Measurements from ENCODE around the gene VMAC.

Gene VMAC

GRCh38 chr19:5931251-5931650 lies 26.6 kb downstream of the VMAC start:
- no peak for DNase-seq (ENCODE audit: low spot score)

- DNase-seq (ENCODE audit: low spot score), result no peak
Observed at GRCh38 chr19:5932146-5932545, 27.5 kb downstream of the VMAC start.

- no peak for DNase-seq (ENCODE audit: low spot score)
Observed at GRCh38 chr19:5932609-5933262, 28.1 kb downstream of the VMAC start.

DNA sequence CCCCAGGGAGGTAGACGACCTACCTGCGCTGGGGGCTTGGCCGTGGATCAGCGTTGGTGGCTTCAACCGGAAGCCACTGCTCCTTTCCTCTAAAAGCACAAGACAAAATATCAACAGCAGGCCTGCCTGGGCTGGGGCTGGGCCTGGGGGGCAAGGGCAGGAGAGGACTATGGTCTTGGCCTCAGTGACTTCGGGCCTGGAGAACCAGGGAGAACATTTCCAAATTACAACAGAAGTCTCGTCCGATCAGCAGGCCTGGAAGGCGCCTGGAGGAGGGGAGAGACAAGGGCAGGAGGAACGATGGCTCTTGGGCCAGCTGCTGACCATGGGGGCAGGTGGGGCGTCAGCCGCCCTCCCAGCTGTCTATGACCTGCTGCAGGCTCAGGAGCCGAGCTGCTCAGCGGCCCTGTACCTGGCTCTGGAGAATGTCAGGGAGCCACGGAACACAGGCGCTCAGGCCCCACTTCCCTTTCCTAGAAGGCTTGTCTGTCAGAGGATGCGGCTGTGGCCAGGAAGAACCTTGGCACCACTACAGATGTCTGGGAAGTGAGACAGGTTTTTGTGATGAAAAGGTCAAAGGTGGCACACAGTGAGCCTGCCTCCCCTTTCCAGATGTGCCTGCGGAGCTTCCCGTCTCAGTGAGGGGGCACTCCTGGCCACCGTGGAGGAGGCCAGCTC lies 28.9 kb downstream of the VMAC start:
- no peak for DNase-seq (ENCODE audit: low spot score)

DNA sequence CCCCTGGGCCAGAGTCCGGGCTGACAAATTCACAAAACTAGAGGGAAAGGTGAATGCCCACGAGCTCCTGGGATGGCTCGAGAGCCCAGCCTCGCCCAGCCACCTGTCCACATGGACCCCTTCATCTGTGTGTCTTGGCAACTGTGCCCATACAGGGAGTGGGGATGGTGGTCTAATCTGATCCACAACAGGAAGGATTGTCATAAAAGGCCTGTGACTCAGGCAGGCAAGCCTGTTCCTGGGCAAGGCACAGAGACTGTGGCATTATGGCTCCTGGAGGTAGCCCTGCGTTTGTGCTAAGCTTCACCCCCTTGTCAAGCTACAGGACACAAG lies 29.4 kb downstream of the VMAC start:
- DNase-seq (ENCODE audit: low spot score), result no peak

- no peak for DNase-seq (ENCODE audit: low spot score)
Observed at GRCh38 chr19:5934774-5935472, 30.3 kb downstream of the VMAC start.

DNA sequence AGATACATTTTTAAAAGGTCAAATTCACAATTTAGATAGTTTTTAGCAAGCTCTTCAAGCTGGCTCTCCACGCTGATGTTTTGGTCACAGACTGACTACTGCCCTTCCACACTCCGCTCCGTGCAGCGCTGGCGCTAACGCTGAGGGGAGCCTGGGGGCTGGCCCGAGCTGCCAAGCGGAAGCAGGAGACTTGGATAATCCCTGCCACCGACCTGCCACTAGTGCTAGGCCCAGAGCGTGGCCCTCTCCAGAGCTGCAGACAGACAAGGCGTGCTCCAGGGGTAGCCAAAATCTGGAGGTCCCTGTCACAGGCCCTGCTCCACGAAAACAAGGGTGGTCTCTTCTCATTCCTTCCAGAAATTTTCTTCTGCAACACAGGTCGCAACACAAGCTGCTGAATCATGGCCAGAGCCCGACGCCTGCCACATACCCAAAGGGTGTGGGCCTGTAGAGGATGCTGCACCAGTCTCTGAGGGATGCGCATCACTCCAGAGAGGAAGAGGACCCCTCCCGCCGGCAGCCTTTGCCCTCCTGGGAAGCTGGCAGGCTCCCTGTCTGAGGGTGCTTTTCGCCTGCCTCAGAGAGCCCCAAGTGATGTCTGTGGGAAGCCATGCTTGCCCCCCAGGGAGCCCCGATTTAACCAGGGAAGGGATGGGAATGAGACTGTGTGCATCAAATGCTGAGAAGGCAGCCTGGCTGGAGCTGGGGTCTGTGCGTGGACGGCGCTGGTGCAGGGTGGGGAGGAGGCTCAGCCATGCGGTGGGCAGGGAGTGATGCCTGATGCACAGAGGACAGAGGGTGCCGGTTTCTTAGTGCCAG lies 31.0 kb downstream of the VMAC start:
- no peak for DNase-seq (ENCODE audit: low spot score)

- DNase-seq (ENCODE audit: low spot score), result no peak
Observed at GRCh38 chr19:5936292-5936592, 31.6 kb downstream of the VMAC start.

GRCh38 chr19:5937550-5937949 lies 32.9 kb downstream of the VMAC start:
- no peak for DNase-seq (ENCODE audit: low spot score)

DNA sequence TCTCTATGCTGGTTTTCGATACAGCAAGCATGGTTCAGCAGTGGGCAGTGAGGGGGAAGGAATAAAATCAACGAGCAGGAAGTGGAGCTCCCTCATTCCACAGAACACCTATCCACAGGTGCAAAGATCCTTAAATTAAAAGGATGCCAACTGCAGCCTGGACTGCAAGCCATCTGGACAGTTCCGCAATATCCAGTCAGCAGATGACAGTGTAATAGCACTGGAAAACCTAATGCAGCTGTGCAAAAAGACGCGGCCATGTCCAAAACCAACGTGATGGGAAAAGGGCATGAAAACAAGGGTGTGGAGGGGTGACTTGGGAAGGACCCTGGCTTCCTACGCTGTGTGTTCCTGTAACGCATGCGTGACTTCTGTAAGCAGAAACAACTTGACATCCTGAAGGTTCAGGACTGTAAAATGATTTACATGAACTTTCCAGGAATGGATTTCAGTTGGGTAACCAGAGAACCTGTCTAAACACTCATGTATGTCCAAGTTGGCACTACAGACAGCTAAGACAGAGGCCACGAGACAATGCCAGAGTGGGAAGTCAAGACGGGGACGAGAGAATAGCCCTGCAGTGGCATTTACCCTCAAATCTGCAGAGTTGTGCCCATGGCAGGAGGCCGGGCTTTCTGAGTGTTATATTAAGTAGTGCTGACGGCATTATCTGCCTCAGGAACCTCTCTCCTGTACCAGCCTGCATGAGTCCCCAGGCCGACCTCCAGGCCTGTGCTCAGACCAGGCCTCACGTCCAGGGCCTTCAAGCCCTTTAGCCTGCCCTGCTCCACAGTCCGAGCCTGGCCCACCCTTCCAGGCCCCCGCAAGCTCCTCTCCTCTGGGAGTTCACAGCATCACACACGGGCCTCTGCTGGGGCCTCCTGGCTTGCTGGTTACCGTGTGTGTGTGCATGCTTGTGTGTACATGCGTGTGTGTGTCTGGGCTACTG lies 35.9 kb downstream of the VMAC start:
- no peak for DNase-seq (ENCODE audit: low spot score)

DNA sequence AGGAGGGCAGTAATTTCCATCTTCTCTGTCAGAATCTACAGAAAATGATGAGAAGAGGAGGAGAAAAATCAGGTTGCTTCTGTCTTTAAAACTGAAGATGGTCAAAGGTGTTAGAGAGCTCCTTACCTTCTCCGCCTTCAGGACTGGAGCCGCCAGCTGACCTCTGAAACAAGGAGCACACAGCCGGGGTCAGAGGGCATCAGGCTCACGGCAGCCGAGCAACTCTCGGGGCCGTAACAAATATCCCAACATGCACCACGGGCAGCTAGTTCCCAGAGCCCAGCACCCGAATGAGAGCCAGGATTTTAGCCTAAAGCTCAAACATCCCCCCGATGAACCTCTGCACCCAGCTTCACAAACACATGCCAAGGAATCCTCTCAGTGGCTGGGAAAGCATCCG lies 37.0 kb downstream of the VMAC start:
- DNase-seq (ENCODE audit: low spot score), result no peak

GRCh38 chr19:5943045-5943444 lies 38.4 kb downstream of the VMAC start:
- no peak for DNase-seq (ENCODE audit: low spot score)

DNA sequence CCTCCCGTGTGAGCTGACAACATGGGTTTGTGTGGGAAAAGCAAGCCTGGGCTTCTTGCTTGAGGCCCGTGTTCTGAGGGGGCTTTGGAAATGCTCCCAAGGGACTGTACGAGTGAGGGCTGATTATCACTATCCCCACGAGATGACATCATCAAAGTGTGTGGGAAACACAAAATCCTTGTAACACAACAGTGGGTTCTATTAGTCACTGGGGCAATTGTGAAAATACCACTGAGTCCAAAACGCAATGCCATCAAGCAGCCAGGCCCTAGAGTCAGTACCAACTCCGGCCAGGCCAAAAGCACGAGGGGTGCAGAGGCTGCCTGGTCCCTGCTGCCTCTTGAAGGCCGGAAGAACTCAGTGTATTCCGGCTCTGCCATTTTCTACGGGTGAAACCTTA lies 39.0 kb downstream of the VMAC start:
- no peak for DNase-seq (ENCODE audit: low spot score)

DNA sequence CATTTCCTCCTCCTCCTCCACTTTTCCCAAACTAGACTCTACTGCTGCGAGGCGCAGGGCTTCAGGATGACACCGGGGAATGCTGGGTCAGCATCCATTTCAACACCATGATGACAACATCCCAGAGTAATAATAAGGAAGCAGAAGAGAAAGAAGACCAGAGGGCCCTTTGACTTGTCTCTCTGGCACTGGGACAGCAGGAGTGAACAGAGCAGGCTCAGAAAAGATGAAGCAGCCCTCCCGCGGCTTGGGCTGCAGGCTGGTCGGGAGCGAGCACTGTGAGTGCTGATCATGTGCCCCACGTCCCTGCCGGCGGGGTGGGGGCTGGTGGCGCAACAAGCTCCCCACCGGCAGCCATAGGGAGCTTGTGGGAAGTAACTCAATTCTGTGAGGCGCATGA lies 42.8 kb downstream of the VMAC start:
- DNase-seq (ENCODE audit: low spot score), result no peak

GRCh38 chr19:5948752-5949564 lies 44.3 kb downstream of the VMAC start:
- DNase-seq (ENCODE audit: low spot score), result no peak

DNA sequence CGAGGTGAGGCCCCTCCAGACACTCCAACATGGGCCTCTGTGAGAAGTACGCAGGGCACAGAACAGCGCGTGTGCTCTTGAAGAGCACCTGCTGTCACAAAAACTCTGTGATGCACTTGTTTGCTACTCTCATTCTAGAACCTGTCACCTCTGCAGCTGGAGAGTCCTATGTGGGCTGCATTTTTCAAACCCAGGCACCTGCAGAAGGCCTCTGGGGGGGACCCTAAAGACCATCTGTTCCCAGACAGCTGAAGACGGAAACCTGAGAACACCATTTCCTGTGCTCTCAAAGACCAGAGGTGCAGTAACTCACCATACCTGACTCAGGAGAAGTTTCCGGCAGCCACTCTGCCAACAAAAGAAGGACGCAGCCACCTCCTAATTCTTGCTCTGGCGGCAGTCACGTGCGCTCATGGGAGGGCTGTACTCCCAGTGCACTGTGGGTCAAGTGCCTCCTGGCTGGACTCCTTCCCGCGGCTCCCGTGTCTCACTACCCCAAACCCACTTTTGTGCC lies 45.2 kb downstream of the VMAC start:
- DNase-seq (ENCODE audit: low spot score), result no peak

DNA sequence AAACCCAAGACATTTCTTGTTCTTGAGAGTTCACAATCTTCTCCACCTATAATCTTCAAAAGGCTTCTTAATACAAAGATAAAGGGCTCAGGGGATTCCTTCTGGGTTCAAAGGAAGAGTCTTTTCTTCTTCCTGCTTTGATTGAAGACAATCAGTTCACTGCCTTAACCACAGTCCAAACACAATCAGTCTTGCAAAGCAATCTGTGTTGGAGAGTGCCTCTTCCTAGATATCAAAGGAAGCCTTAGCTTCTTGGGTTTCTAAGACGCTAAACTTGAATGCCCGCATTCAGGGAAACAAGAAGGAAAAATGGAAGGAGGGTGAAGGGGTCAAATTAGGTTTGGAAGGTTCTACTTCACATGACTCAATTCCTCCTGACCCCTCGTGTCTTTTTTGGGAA lies 46.1 kb downstream of the VMAC start:
- DNase-seq (ENCODE audit: low spot score), result no peak

DNA sequence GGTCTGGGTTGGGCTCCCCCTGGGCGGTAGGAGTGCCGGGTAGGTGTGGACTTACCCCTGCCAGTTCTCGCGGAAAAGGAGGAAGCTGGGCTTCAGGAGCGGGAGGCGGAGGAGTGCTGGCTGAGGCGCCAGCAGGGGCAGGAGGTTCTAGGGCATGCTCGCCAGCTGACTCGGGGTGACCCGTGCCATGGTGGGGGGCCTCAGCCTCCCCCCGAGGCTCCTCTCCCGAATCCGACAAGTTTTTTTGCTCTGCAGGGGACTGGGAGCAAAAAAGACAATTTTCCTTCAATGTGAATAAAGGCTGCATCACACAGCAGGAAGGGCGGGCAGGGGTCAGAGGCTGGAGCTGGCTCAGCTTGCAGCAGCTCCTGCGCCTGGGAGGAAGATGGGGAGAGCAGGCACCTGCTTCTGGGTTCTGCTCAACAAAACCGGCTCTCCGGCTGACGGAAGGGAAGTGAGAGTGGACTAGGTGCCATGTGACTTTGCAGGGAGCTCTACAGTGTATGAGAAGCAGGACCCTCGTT lies 46.7 kb downstream of the VMAC start:
- DNase-seq (ENCODE audit: low spot score), result no peak

DNA sequence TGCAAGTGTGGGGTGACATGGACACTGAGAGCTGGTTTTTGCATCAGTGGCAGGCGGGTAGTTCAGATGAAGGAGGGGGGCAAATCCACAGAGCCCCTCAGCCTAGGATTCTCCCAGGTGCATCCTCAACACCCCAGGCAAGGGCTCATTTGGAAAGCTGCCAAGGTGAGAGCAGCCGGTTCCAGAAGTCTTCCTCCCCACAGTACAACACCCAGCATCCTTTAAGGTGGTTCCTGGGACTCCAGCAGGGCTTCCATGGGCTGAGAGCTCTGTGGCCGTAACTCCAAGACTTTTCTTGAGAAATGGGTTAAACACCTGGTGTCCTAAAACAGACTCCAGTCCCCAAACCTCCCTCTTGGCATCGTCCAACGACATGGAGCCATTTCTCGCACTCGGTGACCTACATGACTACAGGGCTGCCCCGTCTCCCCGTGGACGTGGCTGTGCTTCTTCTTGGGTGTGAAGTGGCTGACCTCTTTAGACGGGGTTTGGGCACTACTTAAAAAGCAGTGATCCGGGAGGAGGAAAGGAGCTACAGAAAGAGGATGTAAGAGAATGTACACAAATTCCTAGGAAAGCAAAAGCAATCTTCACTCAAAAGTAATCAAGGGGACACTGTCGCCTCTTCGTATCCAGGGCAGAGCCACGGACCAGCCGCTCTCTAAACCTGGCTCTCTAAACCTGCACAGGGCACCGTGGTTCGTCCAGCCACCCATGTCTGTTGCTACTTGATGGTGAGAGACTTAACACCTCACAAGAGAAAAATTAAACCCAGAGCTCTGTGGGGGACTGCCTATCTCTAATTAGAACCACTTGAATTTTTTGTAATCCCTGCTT lies 47.7 kb downstream of the VMAC start:
- DNase-seq (ENCODE audit: low spot score), result no peak
